Lower leg skin (tissue), 3 donors: ENCODE data around the gene ME2.

ENCODE experiments used
- POLR2A ChIP-seq, 2 donors: fragments of 450-650 bp; IDR thresholded peaks; one replicate each; pipeline ENCODE4 v1.6.1; 2016 to 2017; ENCODE audit warnings: antibody characterized with exemption in 2 of 2, mild to moderate bottlenecking in 1 of 2, moderate library complexity in 1 of 2
- TF ChIP-seq, protein P1 (sequence below), 3 donors: fragments of 450-650 bp; IDR thresholded peaks; one replicate each; pipeline ENCODE4 v1.5.1; 2016; ENCODE audit warnings: antibody characterized with exemption in 3 of 3, mild to moderate bottlenecking in 3 of 3, moderate library complexity in 2 of 3

DNA sequence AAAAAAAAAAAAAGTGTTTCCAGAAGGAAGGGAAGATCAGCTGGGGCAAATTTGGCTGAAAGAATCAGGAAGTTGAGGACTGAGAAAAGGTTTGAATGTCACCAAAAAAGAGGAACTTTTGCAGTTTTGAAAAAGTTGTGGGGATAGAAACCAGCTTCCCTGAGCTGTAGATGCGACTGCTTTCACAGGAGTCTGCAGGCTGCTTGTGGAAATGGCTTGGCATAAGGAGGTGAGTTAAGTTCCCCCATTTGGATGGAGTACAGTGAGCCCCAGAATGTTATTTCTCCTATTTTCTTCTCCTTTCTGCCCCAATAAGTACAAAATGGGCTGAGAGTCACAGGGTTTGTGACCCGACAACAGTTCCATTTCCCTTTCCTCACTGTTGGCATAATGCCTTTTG, 16.5 kb upstream of the ME2 start:
- TF ChIP-seq, protein P1, sequence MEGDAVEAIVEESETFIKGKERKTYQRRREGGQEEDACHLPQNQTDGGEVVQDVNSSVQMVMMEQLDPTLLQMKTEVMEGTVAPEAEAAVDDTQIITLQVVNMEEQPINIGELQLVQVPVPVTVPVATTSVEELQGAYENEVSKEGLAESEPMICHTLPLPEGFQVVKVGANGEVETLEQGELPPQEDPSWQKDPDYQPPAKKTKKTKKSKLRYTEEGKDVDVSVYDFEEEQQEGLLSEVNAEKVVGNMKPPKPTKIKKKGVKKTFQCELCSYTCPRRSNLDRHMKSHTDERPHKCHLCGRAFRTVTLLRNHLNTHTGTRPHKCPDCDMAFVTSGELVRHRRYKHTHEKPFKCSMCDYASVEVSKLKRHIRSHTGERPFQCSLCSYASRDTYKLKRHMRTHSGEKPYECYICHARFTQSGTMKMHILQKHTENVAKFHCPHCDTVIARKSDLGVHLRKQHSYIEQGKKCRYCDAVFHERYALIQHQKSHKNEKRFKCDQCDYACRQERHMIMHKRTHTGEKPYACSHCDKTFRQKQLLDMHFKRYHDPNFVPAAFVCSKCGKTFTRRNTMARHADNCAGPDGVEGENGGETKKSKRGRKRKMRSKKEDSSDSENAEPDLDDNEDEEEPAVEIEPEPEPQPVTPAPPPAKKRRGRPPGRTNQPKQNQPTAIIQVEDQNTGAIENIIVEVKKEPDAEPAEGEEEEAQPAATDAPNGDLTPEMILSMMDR (IDR thresholded peaks at IDR 0.05): no peak
- no peak for TF ChIP-seq POLR2A (IDR thresholded peaks at IDR 0.05)
